ENCODE measurements around the gene SIRT5.

SIRT5 gene

DNA sequence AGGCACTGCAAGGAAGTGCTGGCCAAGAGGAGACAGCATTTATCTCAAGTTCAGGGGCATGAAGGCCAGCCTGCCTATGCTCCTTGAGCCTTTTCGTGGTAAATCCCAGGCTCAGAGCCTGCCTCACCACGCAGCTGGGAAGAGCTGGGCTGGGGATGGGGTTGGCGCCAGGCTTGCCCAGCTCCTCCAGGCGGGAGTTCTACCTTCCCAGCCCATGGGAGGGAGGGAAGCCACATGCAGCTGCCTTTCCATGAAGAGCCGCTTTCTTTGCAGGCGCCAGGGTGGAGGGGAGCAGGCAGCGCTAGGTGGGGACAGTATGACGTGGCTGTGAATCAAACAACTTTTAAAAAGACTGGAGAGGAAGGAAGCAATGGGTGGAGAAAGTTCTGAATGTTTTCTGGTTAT is 19.5 kb upstream of the SIRT5 start:
- peak; percentile 81 for DNase-seq

DNA sequence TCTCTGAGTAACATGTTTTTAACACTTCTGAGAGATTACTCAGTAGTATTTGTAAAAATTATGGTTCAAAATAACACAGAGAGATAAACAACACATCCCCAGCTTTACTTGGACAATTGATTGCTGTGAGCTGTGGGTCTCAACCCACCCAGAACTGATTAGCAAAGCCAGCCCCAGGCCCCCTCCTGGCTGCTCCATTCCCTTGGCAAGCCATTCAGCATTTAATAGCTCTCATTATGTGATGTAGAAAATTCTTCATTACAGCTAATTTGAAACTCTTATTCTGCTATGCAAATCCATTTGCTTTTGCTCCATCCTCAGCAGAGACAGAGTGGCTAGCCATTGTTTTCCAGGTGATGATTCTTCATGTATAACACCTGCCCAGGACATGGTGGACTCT is 16.6 kb upstream of the SIRT5 start:
- peak; percentile 51 for DNase-seq

DNA sequence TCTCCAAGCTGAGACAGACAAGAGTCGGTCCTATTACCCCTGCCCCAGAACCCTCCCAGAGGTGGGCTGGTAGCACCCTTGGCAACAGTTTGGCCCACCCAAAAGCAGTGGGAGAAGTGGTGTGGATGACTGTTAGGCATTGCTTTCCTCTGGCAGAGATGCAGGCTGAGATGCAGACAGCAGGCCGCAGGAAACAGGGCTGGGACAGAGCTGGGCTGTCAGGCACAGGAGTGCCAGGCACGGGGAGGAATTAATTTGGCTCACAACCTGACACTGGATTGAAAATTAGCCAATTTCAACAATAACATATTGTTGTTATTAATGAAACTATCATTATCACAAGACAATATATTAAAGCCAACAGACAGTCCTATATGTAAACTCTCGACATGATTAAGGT is 15.7 kb upstream of the SIRT5 start:
- DNase-seq, result no peak

DNA sequence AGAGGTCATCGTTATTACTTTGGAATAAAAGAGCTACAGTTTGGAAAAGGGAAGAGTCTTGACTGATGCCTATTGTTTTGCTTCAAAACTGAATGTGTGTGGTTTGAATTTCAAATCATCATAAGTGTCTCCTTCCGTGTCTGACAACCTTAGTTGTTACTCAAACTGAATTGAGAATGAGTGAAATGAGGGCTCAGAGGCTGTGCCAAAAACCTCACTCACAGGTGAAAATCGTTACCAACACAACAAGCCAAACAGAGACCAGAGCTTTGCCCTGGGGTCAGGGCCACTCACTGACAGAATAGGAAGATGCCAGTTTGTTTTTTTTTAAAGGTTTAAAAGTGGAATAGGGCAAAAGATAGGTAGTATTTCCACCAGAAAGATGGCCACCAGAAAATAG is 15.2 kb upstream of the SIRT5 start:
- peak; percentile 40 for DNase-seq

DNA sequence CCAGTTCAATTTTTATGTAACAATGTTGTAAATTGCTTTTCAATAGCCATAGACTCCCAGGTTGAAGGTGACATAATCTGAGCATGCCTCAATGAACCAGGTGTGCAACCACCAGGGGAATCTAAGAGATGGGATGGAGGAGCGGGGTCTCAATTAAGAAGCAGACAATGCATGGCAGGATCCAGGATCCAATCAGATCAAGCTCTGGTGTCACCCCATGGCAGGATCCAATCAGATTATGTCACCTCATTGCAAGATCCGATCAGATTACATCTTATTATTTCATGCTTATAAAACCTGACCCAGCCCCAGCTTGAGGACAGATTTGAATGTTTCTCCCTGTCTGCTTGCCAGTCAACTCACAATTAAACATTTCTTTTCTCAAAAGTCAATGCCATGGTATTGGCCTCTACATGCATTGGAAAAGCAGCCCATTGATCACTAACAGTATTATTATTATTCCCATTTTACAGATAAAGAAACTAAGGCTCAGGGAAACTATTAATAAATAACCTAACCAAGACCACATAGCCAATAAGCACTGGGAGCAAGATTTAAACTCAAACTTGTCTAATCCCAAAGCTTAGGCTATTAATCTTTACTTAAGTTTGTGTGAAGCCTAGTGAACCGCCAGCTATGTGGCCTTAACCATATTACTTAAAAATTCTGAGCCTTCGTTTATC is 14.3 kb upstream of the SIRT5 start:
- DNase-seq, result peak; percentile 54

DNA sequence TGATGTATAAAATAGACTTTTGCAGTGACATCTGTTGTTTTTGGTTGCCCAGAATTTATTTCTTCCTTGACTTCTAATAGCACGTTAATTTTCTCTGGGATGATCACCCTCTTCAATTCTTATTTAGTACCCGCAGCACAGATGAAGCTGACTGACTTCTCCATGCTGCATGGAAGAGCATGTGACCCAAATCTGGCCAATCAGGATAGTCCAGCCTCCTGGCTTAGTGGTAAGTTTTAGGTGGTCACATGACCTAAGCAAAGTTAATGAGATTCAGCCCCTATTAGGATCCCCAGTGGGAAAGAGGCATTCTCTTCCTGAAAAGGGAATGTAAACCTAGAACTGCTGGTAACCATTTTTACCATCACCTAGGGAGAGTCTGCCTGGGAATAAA is 13.8 kb upstream of the SIRT5 start:
- DNase-seq, result no peak

DNA sequence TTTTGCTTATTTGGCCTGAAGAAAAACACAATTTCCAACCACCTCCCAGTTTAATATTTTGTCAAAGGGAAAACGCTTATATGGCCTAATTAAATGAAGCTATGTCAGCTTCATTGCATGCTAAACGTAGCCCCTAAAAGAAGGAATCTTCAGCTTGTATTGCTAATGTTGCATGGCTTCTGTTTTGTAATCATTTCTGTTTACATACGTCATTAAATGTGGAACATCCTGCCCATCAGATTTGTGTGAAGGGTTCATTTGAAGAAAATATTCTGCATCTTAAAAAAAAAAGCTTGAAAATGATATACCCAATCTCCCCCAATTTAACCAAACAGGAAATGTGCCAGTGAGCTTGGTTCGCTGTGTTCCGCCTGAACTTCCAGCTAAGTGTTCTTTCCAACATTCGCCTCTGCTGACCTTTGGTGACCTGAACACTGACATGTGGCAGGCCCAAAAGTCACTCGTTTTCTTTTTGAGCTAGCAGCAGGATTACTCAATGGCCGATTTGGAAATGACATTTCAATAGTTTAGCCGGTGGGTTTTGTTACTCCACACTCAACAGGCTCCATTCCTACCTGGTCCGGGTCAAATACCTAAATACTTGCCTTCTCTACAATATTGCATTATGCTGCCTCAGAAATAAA is 12.7 kb upstream of the SIRT5 start:
- no peak for DNase-seq

DNA sequence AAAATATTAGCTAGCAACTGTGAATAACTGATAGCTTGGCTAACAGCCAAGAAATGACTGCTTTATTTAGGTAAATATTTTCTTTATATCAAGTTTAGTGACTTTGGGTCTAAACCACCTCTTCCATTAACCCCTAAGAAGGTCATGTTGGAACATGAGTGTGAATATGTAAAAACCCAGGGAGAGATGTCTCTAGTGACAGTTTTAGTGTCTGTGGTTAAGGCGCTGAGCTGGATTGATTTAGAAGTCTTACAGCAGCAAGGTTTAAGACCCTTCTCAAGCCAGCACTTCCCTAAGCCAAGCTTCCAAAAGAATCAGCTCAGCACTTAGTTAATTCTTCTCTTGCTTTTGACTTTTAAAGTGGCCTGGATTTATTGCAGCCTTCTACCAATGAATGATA is 11.4 kb upstream of the SIRT5 start:
- DNase-seq, result no peak

DNA sequence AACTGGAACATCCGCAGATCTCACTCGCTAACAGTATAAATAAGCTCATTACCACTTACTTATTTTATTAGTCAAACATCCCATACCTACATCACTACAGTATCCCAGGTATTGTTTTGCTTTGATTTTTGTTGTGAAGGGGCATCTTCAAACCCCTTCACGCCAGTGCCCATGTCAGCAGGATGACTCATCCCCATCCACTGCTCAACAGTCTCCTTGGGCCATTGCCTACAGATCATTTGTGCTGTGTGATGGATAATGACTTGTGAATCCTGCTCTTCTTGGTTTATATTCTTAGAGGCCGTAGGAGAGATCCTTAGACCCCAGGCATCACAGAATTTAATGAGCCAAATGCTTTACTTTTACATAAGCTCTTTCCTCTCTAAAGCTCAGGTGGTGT is 8.5 kb upstream of the SIRT5 start:
- no peak for DNase-seq

DNA sequence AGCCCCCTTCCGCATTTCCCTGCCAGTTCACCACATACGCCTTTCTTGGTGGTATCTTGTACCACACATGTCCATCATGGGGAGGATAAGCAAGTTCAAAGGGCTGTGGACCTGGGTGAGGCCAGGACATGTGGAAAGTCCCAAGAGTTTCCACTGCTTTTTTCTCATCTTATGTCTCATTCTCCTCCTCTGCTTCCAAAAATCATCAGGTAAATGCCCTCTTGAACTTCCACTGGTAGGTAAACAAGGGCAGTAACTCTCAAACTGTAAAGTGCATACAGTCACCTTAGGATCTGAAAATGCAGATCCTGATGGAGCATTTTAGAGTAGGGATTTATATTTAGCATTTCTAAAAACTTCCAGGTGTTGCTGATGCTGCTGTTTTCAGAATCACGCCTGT is 7.9 kb upstream of the SIRT5 start:
- no peak for DNase-seq

DNA sequence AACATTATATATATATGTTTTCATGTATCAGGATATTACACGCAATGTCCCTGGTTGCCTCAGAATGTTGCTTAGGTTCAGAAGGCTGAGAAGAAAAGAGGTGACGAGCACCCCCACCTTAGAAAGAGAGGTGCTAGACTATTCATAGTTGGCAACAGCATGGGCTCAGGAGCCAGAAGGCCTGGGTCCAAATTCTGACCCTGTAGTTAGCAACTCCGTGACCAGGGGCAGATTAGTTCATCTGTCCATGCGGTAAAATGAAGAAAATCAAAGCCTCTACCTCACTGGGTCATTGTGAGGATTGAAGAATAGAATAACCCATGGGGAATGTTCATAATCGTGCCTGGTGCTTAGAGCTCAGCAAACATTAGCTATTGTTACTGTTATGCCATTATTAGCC is 5.4 kb upstream of the SIRT5 start:
- no peak for DNase-seq

DNA sequence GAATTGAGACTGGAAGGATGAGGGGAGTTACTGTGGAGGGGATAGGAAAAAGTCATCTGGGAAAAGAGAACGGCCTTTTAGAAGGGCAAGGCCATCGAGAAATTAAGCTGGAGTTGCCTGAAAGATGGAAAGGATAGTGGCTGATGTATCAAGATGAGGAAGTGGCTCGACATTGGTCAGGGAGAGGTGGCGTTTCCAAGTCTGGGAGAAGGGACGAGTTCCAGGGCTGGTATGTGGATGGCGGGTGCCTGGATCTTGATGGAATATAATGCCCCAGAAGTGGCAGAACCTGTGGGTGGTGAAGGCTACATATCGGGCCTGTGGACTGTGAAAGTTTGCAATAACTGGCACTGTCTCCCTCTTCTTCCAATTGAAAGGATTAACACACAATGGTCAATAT is 2.2 kb upstream of the SIRT5 start:
- no peak for DNase-seq

DNA sequence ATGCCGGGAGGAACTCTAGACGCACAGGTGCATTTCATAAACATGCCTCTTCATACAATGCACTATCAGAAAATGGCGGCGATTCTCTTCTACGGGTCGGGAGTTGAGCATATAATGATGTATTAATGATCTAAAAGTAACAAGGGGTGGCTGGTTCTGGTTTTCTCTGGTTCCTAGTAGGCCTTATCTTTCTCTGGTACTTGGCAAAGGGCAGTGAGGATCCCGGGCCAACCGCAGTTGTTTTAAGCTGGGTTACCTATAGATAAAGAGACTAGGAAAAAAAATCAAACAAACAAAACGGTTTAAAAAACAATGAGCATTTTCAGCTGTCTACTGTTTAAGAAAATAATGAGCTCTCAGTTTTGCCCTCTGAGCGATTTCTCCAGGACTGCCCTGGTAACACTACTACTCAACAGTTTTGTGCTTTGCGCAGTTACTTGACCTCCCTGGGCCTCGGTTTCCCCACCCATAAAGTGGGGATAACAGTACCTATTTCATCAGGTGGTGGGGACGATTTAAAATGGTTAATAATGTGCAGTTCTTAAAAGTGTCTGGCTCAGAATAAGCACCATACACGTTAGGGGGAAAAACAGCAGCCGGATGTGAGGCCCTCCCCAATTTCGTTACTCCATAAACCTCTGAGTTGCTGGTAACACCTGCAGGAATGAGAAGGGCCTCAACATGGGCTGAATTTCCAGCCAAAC is 1.3 kb upstream of the SIRT5 start:
- no peak for DNase-seq

DNA sequence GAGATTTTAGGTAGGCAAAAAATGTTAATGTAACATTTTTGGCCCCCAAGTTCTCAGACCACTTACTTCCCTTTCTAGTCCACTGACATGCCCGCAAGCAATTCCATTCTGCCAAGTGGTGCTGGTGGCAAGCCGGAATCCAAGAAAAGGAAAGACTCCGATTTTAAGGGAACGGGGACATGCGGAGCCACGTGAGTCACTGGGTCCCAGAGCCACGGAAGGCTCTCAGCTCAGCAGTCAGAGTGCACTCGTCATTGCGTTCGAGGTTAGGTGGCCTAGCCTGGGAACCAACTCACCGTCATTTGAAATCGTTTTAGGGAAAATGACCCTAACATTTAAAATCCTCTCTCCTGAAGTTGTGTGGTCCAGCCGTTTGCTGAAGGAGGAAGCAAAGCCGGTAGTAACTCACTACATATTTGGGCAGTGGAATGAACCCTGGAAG is 711 bp upstream of the SIRT5 start:
- peak; percentile 71 for DNase-seq

DNA sequence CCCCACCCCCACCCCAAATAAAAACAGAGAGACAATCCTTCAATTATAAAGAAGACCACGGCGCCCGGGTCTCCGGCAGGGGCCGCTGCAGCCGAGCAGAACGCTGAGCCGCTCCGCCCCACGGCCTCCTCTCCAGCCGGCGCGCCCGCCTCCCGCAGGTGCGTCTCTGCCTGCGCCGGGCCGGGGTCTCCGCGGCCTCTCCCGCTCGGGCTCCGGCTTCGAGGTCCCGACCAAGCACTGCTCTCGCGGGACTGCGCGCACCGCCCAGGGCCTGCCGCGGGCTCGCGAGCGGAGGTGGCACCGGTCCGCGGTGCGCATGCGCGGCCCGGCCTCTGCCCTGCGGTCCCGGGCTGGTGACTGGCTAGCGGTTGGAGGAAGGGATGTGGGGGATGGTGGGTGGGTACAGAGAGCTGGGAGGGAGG is 241 bp upstream of the SIRT5 start:
- DNase-seq, result peak; percentile 98

DNA sequence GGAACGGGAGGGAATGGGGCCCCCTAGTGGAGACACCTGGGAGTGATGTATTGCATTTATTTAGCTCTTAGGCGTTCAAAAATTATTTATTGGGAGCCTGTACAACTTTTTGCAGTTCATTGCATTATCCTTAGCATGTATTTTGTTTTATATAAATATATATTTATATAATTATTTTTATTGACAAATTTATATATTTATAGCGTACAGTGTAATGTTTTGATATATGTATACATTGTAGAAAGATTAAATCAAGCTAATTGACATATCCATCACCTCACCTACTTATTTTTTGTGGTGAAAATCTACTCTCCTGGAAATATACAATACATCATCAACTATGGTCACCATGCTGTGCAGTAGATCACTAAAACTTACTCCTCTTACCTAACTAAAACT is 975 bp downstream of the SIRT5 start:
- DNase-seq, result no peak

DNA sequence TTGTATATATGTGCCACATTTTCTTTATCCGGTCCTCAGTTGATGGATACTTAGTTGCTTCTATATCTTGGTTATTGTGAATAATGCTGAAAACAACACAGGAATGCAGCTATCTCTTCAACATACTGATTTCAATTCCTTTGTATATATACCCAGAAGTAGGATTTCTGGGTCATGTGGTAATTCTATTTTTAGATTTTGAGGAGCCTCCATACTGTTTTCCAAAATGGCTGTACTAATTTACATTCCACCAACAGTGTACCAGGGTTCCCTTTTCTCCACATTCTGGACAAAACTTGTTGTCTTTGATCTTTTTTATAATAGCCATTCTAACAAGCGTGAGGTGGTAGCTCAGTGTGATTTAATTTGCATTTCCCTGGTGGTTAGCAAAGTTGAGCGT is 1.6 kb downstream of the SIRT5 start:
- no peak for DNase-seq

DNA sequence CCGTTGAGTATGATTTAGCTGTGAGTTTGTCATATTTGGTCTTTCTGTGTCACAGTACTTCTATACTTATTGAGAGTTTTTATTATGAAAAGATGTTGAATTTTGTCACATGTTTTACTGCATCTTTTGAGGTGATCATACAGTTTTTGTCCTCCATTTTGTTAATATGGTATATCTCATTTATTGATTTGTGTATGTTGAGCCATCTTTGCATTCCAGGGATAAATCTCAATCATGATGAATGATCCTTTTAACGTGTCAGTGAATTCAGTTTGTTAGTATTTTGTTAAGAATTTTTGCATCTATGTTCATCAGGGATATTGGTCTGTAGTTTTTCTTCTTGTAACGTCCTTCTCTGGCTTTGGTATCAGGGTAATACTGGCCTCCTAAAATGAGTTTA is 3.5 kb downstream of the SIRT5 start:
- DNase-seq, result no peak

DNA sequence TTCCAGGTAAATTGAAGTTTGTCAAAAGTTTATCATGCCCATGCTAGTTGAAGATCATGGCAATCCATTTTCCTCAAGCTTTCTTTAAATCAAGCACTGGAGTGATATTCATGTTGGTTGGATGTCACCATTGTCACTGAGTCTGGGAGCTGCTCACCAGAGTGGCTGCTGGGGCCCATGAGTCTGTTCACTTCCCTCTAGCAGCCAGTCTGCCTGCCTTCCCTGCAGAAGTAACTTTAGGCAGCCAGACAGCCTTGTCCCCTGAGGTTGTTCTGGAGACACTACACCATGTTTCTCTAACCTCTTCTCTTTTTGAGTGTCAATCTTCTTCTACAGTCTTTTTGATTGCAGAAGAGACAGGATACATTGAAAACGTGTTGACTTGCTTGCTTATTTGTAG is 5.5 kb downstream of the SIRT5 start:
- no peak for DNase-seq

DNA sequence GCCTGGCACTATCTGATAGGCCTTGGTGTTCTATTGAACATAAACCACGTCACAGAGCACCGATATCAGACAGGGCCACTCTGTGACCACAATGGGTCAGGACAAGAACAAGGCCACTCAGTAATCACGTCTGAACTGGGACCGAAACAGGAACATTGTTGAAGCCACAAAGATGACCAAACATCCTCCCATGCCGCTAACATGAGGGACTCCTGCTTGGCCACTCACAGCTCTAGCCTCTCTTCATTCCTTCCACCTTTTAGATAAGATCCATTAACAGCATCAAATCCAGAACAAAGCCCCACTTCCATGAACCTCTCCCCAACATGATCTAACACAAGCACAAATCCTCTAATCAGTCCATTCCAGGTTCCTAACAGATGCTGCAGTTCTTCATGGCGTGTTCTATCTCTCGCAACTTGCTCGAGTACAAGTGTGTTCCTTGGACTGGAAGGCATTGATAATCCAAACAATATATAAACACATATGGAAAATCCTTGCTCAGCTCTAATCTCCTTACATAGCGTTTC is 7.4 kb downstream of the SIRT5 start:
- no peak for DNase-seq

DNA sequence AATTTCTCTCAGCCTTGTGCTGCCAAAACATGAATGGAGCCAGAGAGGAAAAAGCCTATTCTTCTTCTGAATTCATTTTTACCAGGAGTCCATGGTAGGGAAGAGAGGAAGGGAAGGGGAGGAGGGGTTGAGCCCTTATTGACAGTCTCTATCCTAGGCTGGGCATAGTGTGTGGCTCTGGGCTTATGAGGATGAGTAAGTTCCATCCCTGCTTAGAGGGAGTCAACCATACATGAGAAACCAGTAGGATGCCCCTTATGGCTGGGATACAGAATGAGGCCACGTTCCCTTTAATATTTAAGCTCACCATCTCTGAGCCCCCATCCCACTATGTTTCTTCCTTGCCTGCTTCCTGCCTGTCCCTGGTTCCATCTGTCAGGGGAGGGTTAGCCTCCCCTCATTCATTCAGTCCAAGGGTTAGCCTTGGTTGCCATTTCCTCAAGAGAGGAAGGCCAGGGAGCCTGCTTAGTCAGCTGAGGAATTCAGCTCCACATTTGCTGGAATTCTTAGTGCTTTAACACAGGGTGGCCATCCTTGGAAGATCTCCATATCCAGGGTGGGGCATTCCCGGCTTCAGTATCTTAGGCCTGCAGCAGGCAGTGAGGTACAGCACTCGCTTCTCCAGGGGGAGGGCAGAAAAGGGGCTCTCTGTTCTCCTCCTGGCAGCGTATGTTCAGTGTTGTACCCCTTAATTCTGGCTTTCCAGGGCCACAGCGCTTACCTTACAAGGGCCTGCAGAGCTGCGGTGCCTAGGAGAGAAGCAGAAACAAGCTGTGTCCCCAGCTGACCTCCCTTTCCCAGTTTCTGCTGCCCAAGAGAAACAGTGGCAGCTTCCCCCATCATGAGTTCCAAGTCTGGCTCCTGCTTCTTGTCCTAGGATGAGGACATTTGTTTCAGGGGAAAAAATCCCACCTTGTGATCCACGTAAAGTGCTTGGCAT is 12.5 kb downstream of the SIRT5 start:
- DNase-seq, result no peak

DNA sequence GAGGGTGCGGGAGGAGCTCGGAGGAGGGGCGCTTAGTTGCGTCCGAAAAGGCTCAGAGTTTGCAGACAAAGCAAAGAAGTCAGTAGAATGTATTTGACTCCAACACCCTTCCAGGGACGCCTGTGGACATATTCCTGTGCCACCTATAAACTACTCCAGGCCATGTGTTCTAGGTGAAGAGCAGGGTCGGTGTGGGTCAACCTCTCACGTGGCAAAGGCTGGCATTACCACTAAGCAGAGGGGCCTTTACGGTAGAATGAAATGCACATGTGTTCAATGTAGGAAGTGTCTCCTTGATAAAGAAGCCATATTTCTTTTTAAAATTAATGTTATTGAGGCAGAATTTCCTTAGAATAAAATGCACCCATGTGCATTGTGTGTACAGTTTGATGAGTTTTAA is 15.4 kb downstream of the SIRT5 start:
- DNase-seq, result no peak

DNA sequence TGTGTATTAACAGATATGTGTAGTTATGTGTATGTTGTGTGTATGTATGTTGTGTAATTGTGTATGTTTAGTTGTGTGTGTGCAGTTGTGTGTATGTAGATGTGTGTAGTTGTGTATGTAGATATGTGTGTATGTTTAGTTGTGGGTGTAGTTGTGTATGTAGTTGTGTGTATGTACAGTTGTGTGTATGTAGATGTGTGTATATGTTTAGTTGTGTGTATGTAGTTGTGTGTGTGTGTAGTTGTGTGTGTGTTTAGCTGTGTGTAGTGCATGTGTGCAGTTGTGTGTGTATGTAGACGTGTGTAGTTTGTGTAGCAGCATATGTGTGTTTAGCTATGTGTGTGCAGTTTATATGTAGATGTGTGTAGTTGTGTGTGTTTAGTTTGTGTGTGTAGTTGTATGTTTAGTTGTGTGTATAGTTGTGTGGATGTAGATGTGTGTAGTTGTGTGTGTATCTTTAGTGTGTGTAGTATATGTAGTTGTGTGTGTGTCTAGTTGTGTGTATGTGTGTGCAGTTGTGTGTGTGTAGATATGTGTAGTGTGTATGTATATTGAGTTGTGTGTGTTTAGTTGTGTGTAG is 16.3 kb downstream of the SIRT5 start:
- DNase-seq, result no peak

Data from NCI-H69 (cell line).